HepG2 (cell line): Measurements from ENCODE around the gene CTNNA3.

Experiments used
- ARID3A ChIP-seq: IDR thresholded peaks from 2 replicates; pipeline ENCODE4 v1.6.1; 2012; ENCODE audit warnings: low read depth, low read length, improper control_type of control experiment
- CTCF ChIP-seq: sonication (generic); formaldehyde crosslinking; IDR thresholded peaks from 2 replicates; pipeline ENCODE4 v1.5.0; 2020; ENCODE audit warnings: mild to moderate bottlenecking, missing genetic modification reagents, moderate library complexity
- DNMT1 ChIP-seq: sonication (generic); formaldehyde crosslinking; IDR thresholded peaks from 2 replicates; pipeline ENCODE4 v1.5.1; 2020; ENCODE audit warnings: mild to moderate bottlenecking, missing genetic modification reagents
- E2F5 ChIP-seq: sonication (generic); formaldehyde crosslinking; conservative IDR thresholded peaks from 2 replicates; pipeline ENCODE4 v1.4.0; 2020; ENCODE audit warnings: missing genetic modification reagents
- FOXO4 ChIP-seq: sonication (generic); formaldehyde crosslinking; conservative IDR thresholded peaks from 2 replicates; pipeline ENCODE4 v1.8.1; 2023; ENCODE audit warnings: missing genetic modification reagents
- JUND ChIP-seq: sonication (generic); formaldehyde crosslinking; IDR thresholded peaks from 2 replicates; pipeline ENCODE4 v1.8.0; 2022; ENCODE audit warnings: mild to moderate bottlenecking, missing genetic modification reagents
- MTF1 ChIP-seq: sonication (generic); formaldehyde crosslinking; IDR thresholded peaks from 2 replicates; pipeline ENCODE4 v1.5.0; 2020; ENCODE audit warnings: missing genetic modification reagents
- SMAD9 ChIP-seq: sonication (generic); formaldehyde crosslinking; IDR thresholded peaks from 2 replicates; pipeline ENCODE4 v1.5.1; 2020; ENCODE audit warnings: mild to moderate bottlenecking, missing genetic modification reagents
- ZNF883 ChIP-seq: sonication (generic); formaldehyde crosslinking; IDR thresholded peaks from 2 replicates; pipeline ENCODE4 v1.5.1; 2020; ENCODE audit warnings: mild to moderate bottlenecking, missing genetic modification reagents; ENCODE audit errors: not compliant biosample characterization

GRCh38 chr10:66204838-66205237 is 1491.2 kb downstream of the CTNNA3 start:
- TF ChIP-seq ZNF883 (CRISPR knock-in tag) (no peak), ARID3A (no peak), E2F5 (CRISPR knock-in tag) (no peak), JUND (no peak), CTCF (CRISPR knock-in tag) (no peak), DNMT1 (no peak), SMAD9 (no peak), MTF1 (CRISPR knock-in tag) (no peak), FOXO4 (CRISPR knock-in tag) (no peak)
